H1 (cell line): ENCODE measurements around the gene TRIM7. TPM values are rescaled to one million over a fixed set of nuclear protein-coding genes. Genes with fewer than 3 reads are reported as not detected.
"Not testable (repeated sequence)": the region's sequence is repeated elsewhere in the genome, so short reads cannot be mapped to it uniquely, and the experiment has no call there.

Source experiments
- CTCF ChIA-PET: fragments of 300-600 bp; sonication (Branson Sonifier 250); formaldehyde crosslinking; loops from one replicate; lab custom pipeline; 2021; ENCODE audit not compliant: partially characterized antibody; lab: Charles Lee
- POLR2A ChIA-PET: fragments of 300-600 bp; sonication (Branson Sonifier 250); formaldehyde crosslinking; loops from one replicate; lab custom pipeline; 2021; ENCODE audit warnings: inconsistent platforms; ENCODE audit not compliant: partially characterized antibody; lab: Charles Lee
- DNase-seq, 2 experiments: peaks; one replicate each; pipeline versions ENCODE4 v3.0.0 to v3.0.0-alpha.2; 2010 to 2022; ENCODE audit warnings: low spot score in 2 of 2, low read depth in 1 of 2, mixed read lengths in 1 of 2
- FAIRE-seq: peaks from 2 replicates; lab custom pipeline; 2011; peaks lifted over from hg19 to GRCh38; lab: Jason Lieb, UNC
- H2AFZ ChIP-seq: 2 replicates; pipeline ENCODE4 v1.8.1; 2012; ENCODE audit warnings: low read length, inconsistent platforms
- H2AK5ac ChIP-seq: 2 replicates; pipeline ENCODE4 v1.6.1; 2013; ENCODE audit warnings: low read depth, low read length
- H2BK120ac ChIP-seq: replicated peaks from 2 replicates; pipeline ENCODE3; 2013; ENCODE audit warnings: low read depth, low read length, inconsistent platforms
- H2BK12ac ChIP-seq: 2 replicates; pipeline ENCODE4 v1.6.1; 2013; ENCODE audit warnings: low read depth, low read length
- H2BK15ac ChIP-seq: 2 replicates; pipeline ENCODE4 v1.6.1; 2013; ENCODE audit warnings: low read length
- H2BK20ac ChIP-seq: 2 replicates; pipeline ENCODE4 v1.6.1; 2013; ENCODE audit warnings: low read length
- H2BK5ac ChIP-seq: 2 replicates; pipeline ENCODE4 v1.6.1; 2013; ENCODE audit warnings: low read depth, low read length
- H3K14ac ChIP-seq: 2 replicates; pipeline ENCODE4 v1.6.1; 2013; ENCODE audit warnings: inconsistent platforms; ENCODE audit not compliant: insufficient read length
- H3K18ac ChIP-seq: 2 replicates; pipeline ENCODE4 v1.6.1; 2013; ENCODE audit warnings: low read length; ENCODE audit errors: extremely low read depth
- H3K23ac ChIP-seq: 2 replicates; pipeline ENCODE4 v1.6.1; 2013; ENCODE audit warnings: inconsistent platforms; ENCODE audit not compliant: insufficient read length
- H3K23me2 ChIP-seq: 2 replicates; pipeline ENCODE4 v1.6.1; 2013; ENCODE audit warnings: low read depth, low read length
- H3K27ac ChIP-seq: 2 replicates; pipeline ENCODE4 v1.6.1; 2011; ENCODE audit warnings: low read depth, low read length, inconsistent platforms
- H3K27me3 ChIP-seq, 4 experiments: replicated peaks in 1 of 4; 1 replicate in 1 of 4; 2 replicates in 3 of 4; pipeline versions ENCODE4 v1.6.1 to v1.8.1; 2011 to 2013; ENCODE audit warnings: low read length in 3 of 4, mild to moderate bottlenecking in 3 of 4, inconsistent platforms in 2 of 4, mixed read lengths in 2 of 4, moderate library complexity in 1 of 4; ENCODE audit not compliant: control insufficient read depth in 3 of 4, insufficient read depth in 3 of 4; ENCODE audit errors: extremely low read depth in 1 of 4
- H3K36me3 ChIP-seq, 4 experiments: 2 replicates each; pipeline versions ENCODE4 v1.6.1 to v1.8.1; 2011 to 2013; ENCODE audit warnings: mild to moderate bottlenecking in 4 of 4, low read length in 3 of 4, moderate library complexity in 2 of 4, control low read depth in 1 of 4, inconsistent platforms in 1 of 4; ENCODE audit not compliant: insufficient read depth in 4 of 4, control insufficient read depth in 2 of 4
- H3K4ac ChIP-seq: replicated peaks from 2 replicates; pipeline ENCODE3; 2013; ENCODE audit warnings: low read length, low read depth, mixed read lengths, inconsistent platforms; ENCODE audit not compliant: insufficient read length
- H3K4me1 ChIP-seq, 4 experiments: replicated peaks in 1 of 4; 1 replicate in 1 of 4; 2 replicates in 3 of 4; pipeline versions ENCODE4 v1.6.1 to v1.8.1; 2011 to 2013; ENCODE audit warnings: low read length in 3 of 4, inconsistent platforms in 2 of 4, mixed read lengths in 1 of 4; ENCODE audit not compliant: insufficient read depth in 4 of 4, control insufficient read depth in 3 of 4
- H3K4me2 ChIP-seq, 2 experiments: 2 replicates each; pipeline versions ENCODE4 v1.6.1 to v1.8.1; 2011 to 2013; ENCODE audit warnings: low read depth in 2 of 2, low read length in 2 of 2, control low read depth in 1 of 2, inconsistent platforms in 1 of 2, mild to moderate bottlenecking in 1 of 2; ENCODE audit not compliant: insufficient read depth in 1 of 2
- H3K4me3 ChIP-seq, 4 experiments: fragments of 200-600, 300-600 bp in 1 of 4; sonication (generic), shearing (Covaris generic), sonication (Bioruptor Twin) in 1 of 4; 2 replicates each; pipeline versions ENCODE4 v1.5.1 to v1.8.1; 2011 to 2016; ENCODE audit warnings: low read length in 4 of 4, low read depth in 3 of 4, control low read depth in 2 of 4, inconsistent platforms in 2 of 4, mild to moderate bottlenecking in 2 of 4, mixed read lengths in 1 of 4, moderate library complexity in 1 of 4; ENCODE audit not compliant: insufficient read depth in 2 of 4; ENCODE audit errors: extremely low read depth in 1 of 4
- H3K56ac ChIP-seq: replicated peaks from 2 replicates; pipeline ENCODE3; 2013; ENCODE audit warnings: low read depth, mild to moderate bottlenecking, mixed read lengths, low read length, inconsistent platforms; ENCODE audit not compliant: insufficient read length
- H3K79me1 ChIP-seq: 2 replicates; pipeline ENCODE4 v1.6.1; 2013; ENCODE audit warnings: low read depth, low read length, control low read depth
- H3K79me2 ChIP-seq, 2 experiments: 2 replicates each; pipeline versions ENCODE4 v1.6.1 to v1.8.1; 2012 to 2013; ENCODE audit warnings: low read length in 2 of 2, mild to moderate bottlenecking in 2 of 2, inconsistent platforms in 1 of 2; ENCODE audit not compliant: insufficient read depth in 2 of 2, control insufficient read depth in 1 of 2
- H3K9ac ChIP-seq, 4 experiments: replicated peaks in 1 of 4; 1 replicate in 1 of 4; 2 replicates in 3 of 4; pipeline versions ENCODE4 v1.6.1 to v1.8.1; 2011 to 2013; ENCODE audit warnings: low read depth in 3 of 4, low read length in 3 of 4, control low read depth in 2 of 4, mild to moderate bottlenecking in 2 of 4, moderate library complexity in 2 of 4, inconsistent platforms in 1 of 4; ENCODE audit errors: extremely low read depth in 1 of 4
- H3K9me3 ChIP-seq, 2 experiments: 2 replicates each; pipeline versions ENCODE4 v1.6.1 to v1.8.1; 2012 to 2013; ENCODE audit warnings: mild to moderate bottlenecking in 2 of 2, moderate library complexity in 2 of 2, control low read depth in 1 of 2, inconsistent platforms in 1 of 2, low read depth in 1 of 2, low read length in 1 of 2, mixed read lengths in 1 of 2; ENCODE audit not compliant: insufficient read depth in 2 of 2
- H4K20me1 ChIP-seq, 2 experiments: replicated peaks in 1 of 2; 2 replicates each; pipeline versions ENCODE3 to v1.8.1; 2011 to 2013; ENCODE audit warnings: inconsistent platforms in 2 of 2, low read length in 2 of 2, mild to moderate bottlenecking in 1 of 2; ENCODE audit not compliant: insufficient read depth in 2 of 2, control insufficient read depth in 1 of 2
- H4K5ac ChIP-seq: 2 replicates; pipeline ENCODE4 v1.6.1; 2013; ENCODE audit warnings: low read length, low read depth, mixed read lengths, inconsistent platforms; ENCODE audit not compliant: insufficient read length
- H4K8ac ChIP-seq: 2 replicates; pipeline ENCODE4 v1.8.0; 2013; ENCODE audit warnings: mild to moderate bottlenecking, moderate library complexity, low read length, inconsistent platforms; ENCODE audit not compliant: insufficient read depth; ENCODE audit errors: extremely low read depth
- H4K91ac ChIP-seq: replicated peaks from 2 replicates; pipeline ENCODE3; 2013; ENCODE audit warnings: low read length, mixed read lengths, inconsistent platforms; ENCODE audit not compliant: insufficient read length
- ASH2L ChIP-seq: fragments of 200-600, 300-600 bp; sonication (generic); IDR thresholded peaks from one replicate; pipeline ENCODE4 v1.7.1; 2017; ENCODE audit warnings: low read length
- WGBS, 2 experiments: shearing (Covaris generic) in 1 of 2; methylation state at CpG; one replicate each; pipeline versions ENCODE4 v1.1.6 to v1.1.7; 2013 to 2015; ENCODE audit warnings: low lambda C conversion rate in 2 of 2, mixed read lengths in 2 of 2, inconsistent platforms in 1 of 2, low coverage in 1 of 2, missing lambda C conversion rate in 1 of 2; ENCODE audit not compliant: insufficient replicate concordance in 2 of 2, insufficient coverage in 1 of 2, insufficient read length in 1 of 2; ENCODE audit errors: extremely low coverage in 1 of 2, missing lambda C conversion rate in 1 of 2; 5-methylcytosine and 5-hydroxymethylcytosine counted together
- polyA plus RNA-seq, 7 experiments: library from polyadenylated mRNA; depleted of rRNA in 3 of 7; stranded (reverse) in 5 of 7; unstranded in 2 of 7; fragments of >200 nt in 5 of 7; fragments of 200-250 nt in 2 of 7; gene quantifications; 1 replicate in 5 of 7; 2 replicates in 1 of 7; 4 replicates in 1 of 7; pipeline versions ENCODE4 v1.2.1 to v1.2.3, GENCODE V29; 2011 to 2013; ENCODE audit warnings: missing spikeins in 2 of 7, mixed read lengths in 2 of 7
- total RNA-seq: library from RNA; stranded (reverse); fragmentation: NEBNext Ultra II Directional; extraction: Animal tissue kit (Norgen Biotek cat#: 25700); gene quantifications from 2 replicates; pipeline ENCODE4 v1.2.1, GENCODE V29; 2021

The TRIM7 gene
- total and polyA plus RNA-seq, 2 of the 8 experiments (the other 6 are each of a cell fraction or from before 2014, with no cell fraction given) = 0.36 to 0.47 TPM

- TF ChIP-seq ASH2L = no peak
Measured at GRCh38 chr5:181181650-181182565, 23.1 kb downstream of the TRIM7 start (continued).

DNA sequence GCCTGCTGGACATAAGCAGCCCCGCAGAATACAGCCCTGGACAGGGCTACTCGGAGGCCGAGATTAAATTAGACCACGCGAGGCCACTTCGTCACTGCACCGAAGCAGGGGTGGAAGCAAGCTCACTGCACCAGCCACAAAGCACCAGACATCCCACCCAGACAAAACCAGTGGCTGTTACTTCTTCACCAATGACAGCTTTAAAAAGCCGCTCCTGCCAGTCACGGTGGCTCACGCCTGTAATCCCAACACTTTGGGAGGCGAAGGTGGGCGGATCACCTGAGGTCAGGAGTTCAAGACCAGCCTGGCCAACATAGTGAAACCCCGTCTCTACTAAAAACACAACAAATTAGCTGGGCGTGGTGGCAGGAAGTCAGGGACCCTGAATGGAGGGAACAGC is 27.4 kb downstream of the TRIM7 start:
- FAIRE-seq = not testable (repeated sequence)
- CTCF ChIA-PET = interaction anchor here (0.7 to 1.3 kb wide), 4 partner anchors 9 to 50 kb away, joined by 3 to 4 read pairs (median 4); no protein-coding TSS in a partner anchor

More for the DNA sequence above, 27.4 kb downstream of the TRIM7 start:
- not testable (repeated sequence) for H2AFZ ChIP-seq, H3K36me3 ChIP-seq, H3K56ac ChIP-seq, H3K27me3 ChIP-seq, H3K9ac ChIP-seq, H2AK5ac ChIP-seq, H3K4ac ChIP-seq, H3K23ac ChIP-seq, H4K8ac ChIP-seq, H3K4me1 ChIP-seq, H3K27ac ChIP-seq, H2BK5ac ChIP-seq, H2BK15ac ChIP-seq, H4K91ac ChIP-seq, H4K20me1 ChIP-seq, H3K79me1 ChIP-seq, H3K14ac ChIP-seq, H2BK20ac ChIP-seq, H4K5ac ChIP-seq, H3K4me3 ChIP-seq, H3K9me3 ChIP-seq, H2BK120ac ChIP-seq, H3K23me2 ChIP-seq, H3K18ac ChIP-seq, H2BK12ac ChIP-seq, H3K4me2 ChIP-seq, H3K79me2 ChIP-seq, DNase-seq
- WGBS, 2 experiments = 85% methylated on average over 14 of the region's 14 CpGs; no CpG with 5 or more reads in 1 of the 2 experiments
- POLR2A ChIA-PET = interaction anchor here (0.6 to 1.1 kb wide), 2 partner anchors 9 to 45 kb away, joined by 3 to 5 read pairs; no protein-coding TSS in a partner anchor
